T-helper 17 cell (primary cell): Measurements from ENCODE around the gene DVL1. TPM values are rescaled to one million over a fixed set of nuclear protein-coding genes. Genes with fewer than 3 reads are reported as not detected.
A peak's percentile ranks its signal among the peaks of the same experiment; 100 is the strongest.
"Not testable (repeated sequence)": the region's sequence is repeated elsewhere in the genome, so short reads cannot be mapped to it uniquely, and the experiment has no call there.

Source experiments
- ATAC-seq: fragments of 150-1000 bp; cut with Tn5 transposase; 2 replicates; pipeline ENCODE4 v1.10.0; 2021; ENCODE audit warnings: mild to moderate bottlenecking, moderate library complexity
- DNase-seq, 3 donors: peaks; one replicate each; pipeline versions ENCODE4 v3.0.0 to v3.0.0-alpha.2; 2020 to 2021
- H3K9me3 ChIP-seq: one replicate; pipeline ENCODE4 v1.7.0; 2013; ENCODE audit warnings: low read length, mild to moderate bottlenecking; ENCODE audit not compliant: control insufficient read depth, poor library complexity, severe bottlenecking
- H3K27ac Mint-ChIP-seq: one replicate; pipeline ENCODE4 v1.8.0; 2022; ENCODE audit warnings: mild to moderate bottlenecking, moderate library complexity, mixed read lengths
- H3K27me3 Mint-ChIP-seq: one replicate; pipeline ENCODE4 v1.8.0; 2022; ENCODE audit warnings: mixed read lengths
- H3K36me3 Mint-ChIP-seq: one replicate; pipeline ENCODE4 v1.8.0; 2022; ENCODE audit warnings: low read depth, mixed read lengths
- H3K4me1 Mint-ChIP-seq: one replicate; pipeline ENCODE4 v1.8.0; 2022; ENCODE audit warnings: mild to moderate bottlenecking, mixed read lengths
- H3K4me3 Mint-ChIP-seq: one replicate; pipeline ENCODE4 v1.8.0; 2022; ENCODE audit warnings: mild to moderate bottlenecking, moderate library complexity, mixed read lengths
- total RNA-seq, 4 donors: library from RNA in 2 of 4; stranded (reverse) in 2 of 4; gene quantifications; one replicate each; pipeline ENCODE4 v1.2.3 and lab custom pipeline; 2022 to 2026

Gene DVL1
- total RNA-seq = 10 to 100 TPM; 41.0 to 45.8 TPM
- 52.0 to 74.9 reads per million in 2 donors for total RNA-seq (lab: John Stamatoyannopoulos, UW)

GRCh38 chr1:1349256-1350012 lies at the start of gene DVL1:
TSS of gene DVL1 (minus strand) at chr1:1349418. CDS start at chr1:1349065, 353 bp downstream.
- peak; percentile 85 for ATAC-seq
- H3K27ac Mint-ChIP-seq = no peak within 1 kb of the TSS
- H3K36me3 Mint-ChIP-seq = no peaks in the 10 kb centered on the region

DNA sequence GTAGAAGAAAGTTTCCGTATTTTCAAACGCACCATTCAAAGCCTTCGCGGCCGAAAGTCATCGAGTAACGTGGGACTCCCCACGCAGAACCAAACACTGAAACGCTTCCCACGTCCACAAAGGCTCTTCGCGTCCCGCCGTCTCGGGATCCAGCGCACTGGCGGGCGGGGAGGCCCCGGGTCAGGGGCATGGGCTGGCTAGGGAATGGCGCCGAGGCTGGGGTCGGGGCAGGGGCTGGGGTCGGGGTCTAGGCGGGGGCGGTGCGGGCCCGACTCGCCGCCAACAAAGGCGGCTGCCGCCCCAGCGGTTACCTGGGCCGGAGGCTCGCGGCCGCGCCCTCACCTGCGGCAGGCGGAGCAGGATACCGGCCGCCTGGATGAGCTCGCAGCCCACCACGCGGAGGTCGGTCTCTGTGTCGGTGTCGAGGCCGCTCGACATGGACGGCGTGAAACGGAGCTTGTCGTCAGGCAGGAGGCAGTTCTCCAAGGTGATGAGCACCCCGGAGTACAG lies 49.5 kb upstream of the DVL1 start:
- peak overlapping the region; percentile 90 for H3K27ac Mint-ChIP-seq
- peak overlapping the region; percentile 92 for H3K4me3 Mint-ChIP-seq
- ATAC-seq = peak; percentile 10
- no peaks in the 10 kb centered on the region for H3K9me3 ChIP-seq
- DNase-seq = no peak
- no peaks in the 10 kb centered on the region for H3K27me3 Mint-ChIP-seq
- peaks cover 28% of the 10 kb centered on the region for H3K4me1 Mint-ChIP-seq
- peaks cover 5% of the 10 kb centered on the region for H3K36me3 Mint-ChIP-seq

More at GRCh38 chr1:1349256-1350012, at the start of gene DVL1:
- H3K4me1 Mint-ChIP-seq = peaks cover 17% of the 10 kb centered on the region
- H3K27me3 Mint-ChIP-seq = peaks cover 11% of the 10 kb centered on the region
- H3K4me3 Mint-ChIP-seq = peak within 1 kb of the TSS; percentile 74
- no peaks in the 10 kb centered on the region for H3K9me3 ChIP-seq
- peak; percentile 71 to 86 (median 79) for DNase-seq

GRCh38 chr1:1397839-1398523 lies 48.8 kb upstream of the DVL1 start:
- ATAC-seq (no peak), DNase-seq (no peak)
- H3K27me3 Mint-ChIP-seq = no peaks in the 10 kb centered on the region
- H3K4me1 Mint-ChIP-seq = peaks cover 26% of the 10 kb centered on the region
- H3K27ac Mint-ChIP-seq = peak overlapping the region; percentile 78
- H3K36me3 Mint-ChIP-seq = peaks cover 4% of the 10 kb centered on the region
- H3K9me3 ChIP-seq = no peaks in the 10 kb centered on the region
- peak overlapping the region; percentile 92 for H3K4me3 Mint-ChIP-seq

DNA sequence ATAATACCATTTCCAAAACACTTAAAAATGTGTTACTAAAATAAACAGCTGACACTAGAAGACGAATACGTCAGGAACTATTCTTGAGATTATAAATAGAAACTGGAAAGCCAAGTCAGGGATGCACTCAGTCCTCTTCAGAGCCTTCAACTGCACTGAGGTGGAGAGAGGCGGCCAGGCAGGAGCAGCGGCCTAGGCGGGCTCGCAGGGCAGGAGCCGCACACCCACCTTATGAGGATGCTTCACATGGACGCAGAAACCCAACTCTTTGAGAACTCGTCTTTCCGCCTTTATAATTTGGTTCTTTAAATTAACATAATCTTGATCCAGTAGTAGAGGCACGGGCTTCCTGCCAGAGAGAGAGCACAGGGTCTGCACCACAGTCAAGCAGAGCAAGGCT lies 45.9 kb upstream of the DVL1 start:
- H3K4me3 Mint-ChIP-seq = no peak overlapping the region
- peak overlapping the region; percentile 79 for H3K27ac Mint-ChIP-seq

GRCh38 chr1:1394116-1394515 lies 44.9 kb upstream of the DVL1 start:
- ATAC-seq = no peak
- H3K4me3 Mint-ChIP-seq = peak overlapping the region; percentile 7
- DNase-seq = no peak
- peaks cover 4% of the 10 kb centered on the region for H3K36me3 Mint-ChIP-seq
- peaks cover 18% of the 10 kb centered on the region for H3K4me1 Mint-ChIP-seq
- H3K27ac Mint-ChIP-seq = no peak overlapping the region
- H3K27me3 Mint-ChIP-seq = no peaks in the 10 kb centered on the region
- H3K9me3 ChIP-seq = no peaks in the 10 kb centered on the region

More for the DNA sequence above, 45.9 kb upstream of the DVL1 start:
- H3K9me3 ChIP-seq = no peaks in the 10 kb centered on the region
- Mint-ChIP-seq H3K27me3 (no peaks in the 10 kb centered on the region), H3K36me3 (peaks cover 4% of the 10 kb centered on the region), H3K4me1 (peaks cover 20% of the 10 kb centered on the region)
- DNase-seq (no peak), ATAC-seq (no peak)

DNA sequence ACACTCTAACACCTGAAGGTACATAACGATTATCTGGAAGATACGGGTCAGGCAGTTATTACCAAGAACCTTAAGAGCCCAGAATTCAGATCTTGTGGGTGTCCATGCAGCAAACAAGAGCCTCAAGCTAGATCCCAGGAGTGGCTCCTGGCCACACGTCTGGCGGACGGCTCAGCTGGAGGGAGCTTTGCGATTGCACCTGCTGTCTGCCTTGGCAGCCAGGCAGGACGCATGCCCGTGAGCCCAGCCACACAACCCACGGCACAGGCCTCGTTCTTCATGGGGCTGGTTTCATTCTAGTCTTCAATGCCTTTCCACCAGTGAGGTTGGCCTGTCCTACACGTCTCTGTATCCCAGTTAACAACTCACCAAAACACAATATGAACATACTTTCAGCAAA lies 44.2 kb upstream of the DVL1 start:
- Mint-ChIP-seq H3K27me3 (no peaks in the 10 kb centered on the region), H3K4me3 (no peak overlapping the region), H3K27ac (peak overlapping the region; percentile 8), H3K4me1 (peaks cover 18% of the 10 kb centered on the region), H3K36me3 (peaks cover 4% of the 10 kb centered on the region)
- DNase-seq (no peak), ATAC-seq (no peak)
- H3K9me3 ChIP-seq = no peaks in the 10 kb centered on the region

GRCh38 chr1:1393014-1393413 lies 43.8 kb upstream of the DVL1 start:
- no peak for DNase-seq
- ATAC-seq = no peak
- Mint-ChIP-seq H3K4me1 (peaks cover 16% of the 10 kb centered on the region), H3K4me3 (no peak overlapping the region), H3K27ac (peak overlapping the region; percentile 8), H3K27me3 (no peaks in the 10 kb centered on the region), H3K36me3 (peaks cover 4% of the 10 kb centered on the region)
- H3K9me3 ChIP-seq = no peaks in the 10 kb centered on the region

- DNase-seq (no peak), ATAC-seq (no peak)
- Mint-ChIP-seq H3K4me1 (peaks cover 13% of the 10 kb centered on the region), H3K27ac (no peak overlapping the region), H3K36me3 (peaks cover 4% of the 10 kb centered on the region), H3K4me3 (no peak overlapping the region), H3K27me3 (no peaks in the 10 kb centered on the region)
- H3K9me3 ChIP-seq = no peaks in the 10 kb centered on the region
Measured at GRCh38 chr1:1391225-1391624, 42.0 kb upstream of the DVL1 start.

GRCh38 chr1:1390675-1391074 lies 41.5 kb upstream of the DVL1 start:
- no peak for DNase-seq
- H3K27ac Mint-ChIP-seq = peak overlapping the region; percentile 71
- no peak overlapping the region for H3K4me3 Mint-ChIP-seq
- H3K4me1 Mint-ChIP-seq = peaks cover 12% of the 10 kb centered on the region
- H3K27me3 Mint-ChIP-seq = no peaks in the 10 kb centered on the region
- H3K36me3 Mint-ChIP-seq = peaks cover 4% of the 10 kb centered on the region
- no peaks in the 10 kb centered on the region for H3K9me3 ChIP-seq
- no peak for ATAC-seq

DNA sequence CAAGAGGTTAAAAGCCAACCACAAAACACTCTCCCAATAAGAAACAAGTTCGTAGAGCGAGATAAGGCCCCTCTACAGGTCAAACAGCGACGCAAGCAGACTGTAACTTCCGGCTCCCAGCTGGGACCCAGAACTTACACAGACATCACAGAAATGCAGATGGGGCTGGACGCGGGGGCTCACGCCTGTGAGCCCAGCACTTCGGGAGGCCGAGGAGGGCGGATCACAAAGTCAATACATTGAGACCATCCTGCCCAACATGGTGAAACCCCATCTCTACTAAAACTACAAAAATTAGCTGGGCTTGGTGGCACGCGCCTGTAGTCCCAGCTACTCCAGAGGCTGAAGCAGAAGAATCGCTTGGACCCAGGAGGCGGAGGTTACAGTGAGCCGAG lies 38.9 kb upstream of the DVL1 start:
- DNase-seq = no peak
- H3K9me3 ChIP-seq = no peaks in the 10 kb centered on the region
- H3K4me3 Mint-ChIP-seq = no peak overlapping the region
- no peaks in the 10 kb centered on the region for H3K36me3 Mint-ChIP-seq
- H3K4me1 Mint-ChIP-seq = peaks cover 6% of the 10 kb centered on the region
- ATAC-seq = no peak
- H3K27ac Mint-ChIP-seq = no peak overlapping the region
- H3K27me3 Mint-ChIP-seq = no peaks in the 10 kb centered on the region

GRCh38 chr1:1387098-1388077 lies 38.2 kb upstream of the DVL1 start:
- ATAC-seq = no peak
- Mint-ChIP-seq H3K4me1 (peaks cover 6% of the 10 kb centered on the region), H3K4me3 (no peak overlapping the region), H3K36me3 (no peaks in the 10 kb centered on the region), H3K27me3 (no peaks in the 10 kb centered on the region), H3K27ac (no peak overlapping the region)
- no peaks in the 10 kb centered on the region for H3K9me3 ChIP-seq
- no peak for DNase-seq

- Mint-ChIP-seq H3K27me3 (no peaks in the 10 kb centered on the region), H3K36me3 (no peaks in the 10 kb centered on the region), H3K4me3 (no peak overlapping the region), H3K27ac (peak overlapping the region; percentile 16), H3K4me1 (peaks cover 2% of the 10 kb centered on the region)
- no peaks in the 10 kb centered on the region for H3K9me3 ChIP-seq
- DNase-seq (no peak), ATAC-seq (no peak)
Measured at GRCh38 chr1:1385931-1386330, 36.7 kb upstream of the DVL1 start.

- not testable (repeated sequence) for H3K4me3 Mint-ChIP-seq, H3K27me3 Mint-ChIP-seq, H3K36me3 Mint-ChIP-seq, DNase-seq, H3K9me3 ChIP-seq, H3K4me1 Mint-ChIP-seq, H3K27ac Mint-ChIP-seq, ATAC-seq
Measured at GRCh38 chr1:1385339-1385738, 36.1 kb upstream of the DVL1 start.
